ENCODE results near the gene SNX4. TPM values are rescaled to one million over a fixed set of nuclear protein-coding genes. Genes with fewer than 3 reads are reported as not detected.
"Not testable (repeated sequence)": the region's sequence is repeated elsewhere in the genome, so short reads cannot be mapped to it uniquely, and the experiment has no call there.

SNX4 gene
- total RNA-seq = 10 to 100 TPM; 17.3 to 23.5 TPM
- long read RNA-seq, transcript SNX4-201 (14 exons, 2,513 nt) = major isoform, 52 of 67 reads
- long read RNA-seq, partial matches to known transcripts = 0 of 67 reads
- long read RNA-seq, other reads (novel, unspliced or antisense) = 15 of 67 reads

DNA sequence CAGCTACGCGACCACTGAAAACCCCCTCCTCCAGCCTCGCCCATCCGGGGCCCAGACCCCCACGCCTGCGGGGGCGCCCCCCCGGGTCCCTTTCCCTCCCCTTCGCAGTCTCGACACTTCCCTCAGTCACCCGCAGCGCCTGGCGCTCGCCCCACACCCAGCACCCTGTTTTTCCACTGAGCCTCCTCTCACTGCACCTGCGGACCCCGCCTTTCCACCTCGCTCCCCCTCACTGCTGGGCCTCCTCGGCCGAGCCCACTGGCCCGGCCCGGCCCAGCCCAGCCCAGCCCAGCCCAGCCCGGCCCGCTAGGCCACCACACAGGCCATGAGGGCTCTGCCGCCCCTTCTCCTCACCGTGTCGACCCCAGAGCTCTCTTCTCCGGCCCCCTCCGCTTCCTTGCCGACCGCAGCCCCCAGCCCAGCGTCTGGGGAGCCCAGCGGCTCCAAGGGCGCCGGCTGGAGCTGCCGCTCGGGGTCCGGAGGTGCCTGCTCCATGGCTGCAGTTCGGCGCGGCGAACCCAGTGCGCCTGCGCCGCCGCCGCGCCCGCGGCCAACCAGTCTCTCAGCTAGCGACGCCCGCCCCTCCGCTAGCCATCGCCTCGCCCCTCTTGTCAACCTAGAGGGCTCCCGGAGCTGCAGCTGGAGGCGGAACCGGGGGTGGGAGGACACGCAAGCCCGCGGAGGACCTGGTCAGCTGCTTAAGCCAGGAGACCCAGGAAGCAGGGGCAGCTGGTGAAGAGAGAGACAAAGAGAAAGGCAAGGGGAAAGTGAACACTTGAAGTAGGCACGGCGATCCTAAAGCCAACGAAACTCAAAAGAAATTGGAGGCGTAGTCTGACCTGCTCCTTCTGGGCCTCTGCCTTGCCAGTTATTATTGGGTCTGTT is at the start of gene SNX4:
TSS of gene SNX4 (minus strand) at position 525 of the 885 bp plus-strand sequence. CDS start at position 495, 30 bp downstream.
- intact Hi-C loops (cut with DNase I) = no loop called here
- ATAC-seq (peak; percentile 99), DNase-seq (peak; percentile 95)

- DNase-seq (no peak), ATAC-seq (no peak)
- intact Hi-C loops (cut with DNase I) = no loop called here
Observed at GRCh38 chr3:125556314-125556713, 36.3 kb upstream of the SNX4 start.

- DNase-seq (no peak), ATAC-seq (no peak)
- intact Hi-C loops (cut with DNase I) = no loop called here
Observed at GRCh38 chr3:125552401-125552800, 32.4 kb upstream of the SNX4 start.

DNA sequence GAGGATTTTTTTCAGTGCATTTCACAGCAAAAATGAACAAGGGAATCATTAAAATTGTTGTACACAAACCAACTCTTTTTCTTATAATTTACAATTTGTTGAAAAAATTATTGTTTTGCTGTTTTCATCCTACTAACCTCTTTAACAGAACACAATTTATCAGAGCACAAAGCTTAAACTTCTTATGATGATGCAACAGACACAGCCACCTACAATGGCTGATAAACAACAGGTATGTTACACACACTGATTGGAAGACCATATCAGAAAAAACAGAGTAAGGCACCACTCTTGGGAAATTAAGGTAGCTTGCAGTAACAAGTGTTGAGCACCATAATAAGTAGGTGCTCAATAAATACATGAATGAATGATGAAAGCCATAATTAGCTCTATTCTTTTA is 8.9 kb upstream of the SNX4 start:
- DNase-seq = no peak
- ATAC-seq = no peak

DNA sequence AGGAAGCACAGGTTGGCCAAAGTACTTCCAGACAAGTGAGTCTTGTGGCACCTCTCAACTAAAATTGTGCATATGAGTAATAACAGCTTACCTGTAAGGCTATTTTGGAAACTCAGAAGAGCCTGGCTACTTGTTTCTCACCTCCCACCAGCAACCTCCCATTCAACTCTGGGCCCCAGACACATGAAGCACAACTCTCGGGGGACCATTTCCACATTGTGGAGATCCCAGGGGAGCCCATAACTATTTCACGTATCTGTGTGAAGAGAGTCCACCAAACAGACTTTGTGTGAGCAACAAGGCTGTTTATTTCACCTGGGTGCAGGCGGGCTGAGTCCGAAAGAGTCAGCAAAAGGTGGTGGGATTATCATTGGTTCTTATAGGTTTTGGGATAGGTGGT is 5.2 kb upstream of the SNX4 start:
- DNase-seq = no peak
- ATAC-seq = no peak
- intact Hi-C loops (cut with DNase I) = no loop called here

More for the DNA sequence above, 8.9 kb upstream of the SNX4 start:
- intact Hi-C loops (cut with DNase I) = no loop called here

DNA sequence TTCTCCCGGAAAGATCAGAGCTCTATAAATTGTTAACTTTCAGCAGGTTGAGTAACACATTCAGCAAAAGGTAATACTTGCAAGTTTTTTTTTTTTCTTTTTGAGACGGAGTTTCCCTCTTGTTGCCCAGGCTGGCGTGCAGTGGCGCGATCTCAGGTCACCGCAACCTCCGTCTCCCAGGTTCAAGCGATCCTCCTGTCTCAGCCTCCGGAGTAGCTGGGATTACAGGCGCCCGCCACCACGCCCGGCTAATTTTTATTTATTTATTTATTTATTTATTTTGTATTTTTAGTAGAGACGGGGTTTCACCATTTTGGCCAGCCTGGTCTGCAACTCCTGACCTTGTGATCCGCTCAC is 539 bp upstream of the SNX4 start:
- DNase-seq; intact Hi-C loops (cut with DNase I); ATAC-seq: not testable (repeated sequence)

- intact Hi-C loops (cut with DNase I) = no loop called here
- DNase-seq (no peak), ATAC-seq (no peak)
Observed at GRCh38 chr3:125515421-125515820, 4.6 kb downstream of the SNX4 start.

GRCh38 chr3:125513490-125514115 is 6.4 kb downstream of the SNX4 start:
- ATAC-seq (no peak), DNase-seq (no peak)
- intact Hi-C loops (cut with DNase I) = no loop called here

GRCh38 chr3:125512135-125512920 is 7.7 kb downstream of the SNX4 start:
- intact Hi-C loops (cut with DNase I) = no loop called here
- ATAC-seq = peak in 1 of 2 donors; percentile 51
- no peak for DNase-seq

- intact Hi-C loops (cut with DNase I) = no loop called here
Observed at GRCh38 chr3:125511420-125512118, 8.4 kb downstream of the SNX4 start.

GRCh38 chr3:125507128-125507527 is 12.9 kb downstream of the SNX4 start:
- intact Hi-C loops (cut with DNase I) = no loop called here
- no peak for ATAC-seq
- DNase-seq = no peak

More at GRCh38 chr3:125511420-125512118, 8.4 kb downstream of the SNX4 start:
- DNase-seq = no peak
- ATAC-seq = peak in 1 of 2 donors; percentile 11

DNA sequence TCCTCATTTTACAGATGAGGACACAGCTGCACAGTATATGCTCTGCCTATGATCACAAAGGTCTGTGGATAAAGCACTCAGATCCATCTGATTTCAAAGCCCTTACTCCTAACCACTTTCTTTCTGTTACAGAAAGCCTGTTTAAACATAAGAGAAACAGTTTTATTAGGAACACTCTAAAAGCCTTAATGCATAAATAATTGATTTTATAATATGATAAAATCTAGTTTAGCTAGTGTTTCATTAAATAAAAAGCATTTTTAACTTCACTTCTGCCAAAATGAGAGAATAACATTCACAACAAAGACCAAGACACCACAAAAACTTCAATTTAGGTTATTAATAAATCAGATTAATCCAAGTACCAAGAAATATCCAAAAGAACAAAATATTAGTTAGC is 21.4 kb downstream of the SNX4 start:
- ATAC-seq (no peak), DNase-seq (no peak)
- intact Hi-C loops (cut with DNase I) = no loop called here

DNA sequence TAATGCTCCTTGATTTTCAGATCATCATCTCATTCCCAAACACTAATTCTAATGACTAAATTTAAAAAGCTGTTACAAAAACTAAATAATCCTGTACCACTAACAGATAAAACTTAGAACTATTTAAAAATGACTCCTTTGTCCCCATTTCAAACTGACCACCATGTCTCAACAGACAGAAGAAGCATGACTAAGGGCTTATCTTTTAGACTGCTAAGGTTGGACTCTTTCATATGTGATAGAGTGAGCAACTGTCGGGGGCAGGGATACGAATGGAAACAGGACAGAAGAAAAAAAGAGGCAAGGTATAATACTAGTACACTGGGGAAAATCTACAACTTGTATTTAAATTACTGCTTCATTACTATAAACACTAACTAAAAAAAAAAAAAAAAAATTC is 23.3 kb downstream of the SNX4 start:
- DNase-seq (no peak), ATAC-seq (no peak)
- intact Hi-C loops (cut with DNase I) = no loop called here

DNA sequence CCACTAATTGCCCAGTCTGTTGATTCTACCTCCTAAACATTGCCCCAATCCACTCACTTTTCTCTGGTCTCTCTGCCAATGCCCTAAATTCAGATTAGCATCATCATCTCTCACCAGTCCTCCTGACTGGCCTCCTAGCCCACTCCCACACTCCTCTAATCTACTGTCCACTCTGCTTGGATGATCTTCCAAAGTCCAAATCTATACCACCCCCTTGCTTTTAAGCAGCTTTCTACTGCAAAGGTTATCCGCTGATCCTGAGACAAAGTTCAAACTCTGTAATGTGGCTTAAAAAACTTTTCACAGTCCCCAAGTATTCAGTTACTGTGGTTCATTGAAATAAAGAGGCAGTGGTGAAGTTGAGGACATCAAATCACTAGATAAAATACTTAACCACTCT is 37.6 kb downstream of the SNX4 start:
- no peak for ATAC-seq
- no peak for DNase-seq
- intact Hi-C loops (cut with DNase I) = no loop called here

DNA sequence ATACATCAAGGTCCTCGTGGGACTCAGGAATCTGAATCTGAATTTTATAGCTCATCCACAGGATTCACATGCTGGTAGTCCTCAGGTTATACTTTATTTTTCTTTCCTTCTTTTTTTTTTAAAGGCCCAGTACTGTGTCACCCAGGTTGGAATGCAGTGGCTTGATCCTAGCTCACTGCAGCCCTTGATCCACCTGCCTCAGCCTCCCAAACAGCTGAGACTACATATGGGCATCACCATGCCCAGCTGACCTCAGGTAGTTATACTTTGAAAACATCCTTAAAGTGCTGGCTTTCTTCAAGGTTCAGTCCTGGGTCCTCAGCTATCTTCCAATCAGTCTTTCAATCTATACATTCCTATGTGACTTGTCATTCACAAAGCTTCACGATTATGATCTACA is 38.2 kb downstream of the SNX4 start:
- intact Hi-C loops (cut with DNase I) = no loop called here
- DNase-seq = no peak
- ATAC-seq = no peak

GRCh38 chr3:125481375-125481759 is 38.6 kb downstream of the SNX4 start:
- intact Hi-C loops (cut with DNase I); DNase-seq; ATAC-seq: not testable (repeated sequence)

DNA sequence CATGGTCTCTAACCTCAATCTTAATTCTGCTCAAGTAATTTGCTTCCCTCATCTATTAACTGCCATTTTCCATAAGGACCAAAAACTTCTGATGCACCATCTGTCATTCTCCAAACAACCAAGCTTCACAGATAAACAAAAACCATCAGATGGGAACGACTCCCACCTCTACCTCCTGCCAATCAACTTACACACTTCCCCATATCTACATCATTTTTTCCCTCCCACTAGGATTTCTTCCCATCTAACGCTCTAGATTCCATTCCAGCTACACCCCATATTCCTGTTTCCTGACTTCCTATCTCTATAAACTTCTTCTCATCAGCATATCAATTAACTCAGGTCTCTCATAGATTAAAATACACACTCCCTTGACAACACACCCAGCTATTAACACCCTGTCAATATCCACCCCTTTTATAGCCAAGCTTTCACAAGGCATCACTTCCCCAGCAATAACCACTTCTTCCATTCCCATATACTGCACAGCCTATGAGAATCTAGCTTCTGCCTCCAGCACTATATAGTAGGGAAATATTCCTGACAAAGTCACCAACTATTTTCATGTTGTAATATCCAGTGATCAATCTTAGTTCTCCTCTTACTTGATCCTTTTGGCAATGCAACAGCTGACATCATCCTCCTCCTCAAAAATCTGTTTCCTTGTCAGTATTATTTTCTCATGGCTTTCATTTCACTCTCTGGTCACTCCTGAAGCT is 39.2 kb downstream of the SNX4 start:
- intact Hi-C loops (cut with DNase I) = no loop called here
- DNase-seq (no peak), ATAC-seq (peak in 1 of 2 donors; percentile 58)

DNA sequence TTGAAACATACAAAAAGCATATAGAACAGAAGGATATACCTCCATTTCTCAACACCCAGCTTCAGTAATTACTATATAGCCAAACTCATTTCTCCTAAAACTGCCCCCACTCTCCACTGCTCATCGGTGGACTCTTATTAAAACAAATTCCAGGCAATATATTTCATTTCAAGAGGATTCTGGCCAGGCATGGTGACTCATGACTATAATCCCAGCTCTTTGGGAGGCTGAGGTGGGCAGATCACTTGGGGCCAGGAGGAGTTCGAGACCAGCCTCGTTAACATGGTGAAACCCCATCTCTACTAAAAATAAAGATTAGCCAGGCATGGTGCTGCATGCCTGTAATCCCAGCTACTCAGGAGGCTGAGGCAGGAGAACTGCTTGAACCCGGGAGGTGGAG is 40.9 kb downstream of the SNX4 start:
- DNase-seq (no peak), ATAC-seq (no peak)
- intact Hi-C loops (cut with DNase I) = no loop called here

Measured in left cardiac atrium (tissue), 4 donors.